Stimulated activated naive CD4-positive, alpha-beta T cell treated with Interleukin-2 at 50 U/mL for 16 hours (primary cell): Measurements from ENCODE around the gene CHD8.

ENCODE experiments used
- DNase-seq: peaks from one replicate; lab custom pipeline; 2025; lab: John Stamatoyannopoulos, UW

The CHD8 gene

DNA sequence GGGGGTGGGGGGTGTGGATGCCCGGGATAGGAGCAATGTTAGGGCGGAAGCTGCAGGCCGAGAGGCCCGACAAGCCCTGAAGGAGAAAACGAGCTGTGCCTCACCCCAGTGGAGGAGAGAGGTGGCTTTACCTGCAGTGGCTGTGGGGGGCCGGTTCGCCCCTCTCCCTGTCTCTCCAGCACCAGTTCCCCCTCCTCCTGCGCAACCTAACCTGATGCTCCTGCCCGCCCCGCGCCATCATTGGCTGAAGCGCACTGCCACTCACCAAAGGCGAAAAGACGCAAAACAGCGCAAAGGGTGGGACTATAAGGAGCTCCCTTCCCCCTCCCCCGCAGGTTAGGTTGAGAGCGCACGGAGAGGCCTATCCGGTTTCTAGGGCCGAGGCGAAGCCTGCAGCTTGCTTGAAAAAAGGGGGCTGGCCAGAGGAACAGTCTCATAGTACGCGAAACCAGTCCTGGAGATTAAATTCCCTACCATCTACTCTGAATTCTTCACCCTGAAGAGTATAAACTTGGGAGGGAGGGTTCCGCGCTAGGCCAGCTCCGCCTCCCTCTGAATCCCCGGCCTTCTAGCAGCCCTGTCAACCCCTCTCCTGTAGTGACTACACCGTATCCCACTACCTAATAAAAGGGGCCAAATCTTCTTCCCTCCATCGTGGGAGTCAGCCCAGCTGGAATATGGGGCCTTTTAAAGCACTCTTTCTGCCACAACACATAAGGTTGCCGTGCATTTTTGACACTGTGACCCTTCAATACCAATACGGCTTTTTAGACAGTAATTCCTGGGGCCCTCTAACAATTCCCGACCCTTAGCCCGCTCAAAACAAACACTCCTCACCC lies 18.6 kb downstream of the CHD8 start:
- DNase-seq, result peak; percentile 99

DNA sequence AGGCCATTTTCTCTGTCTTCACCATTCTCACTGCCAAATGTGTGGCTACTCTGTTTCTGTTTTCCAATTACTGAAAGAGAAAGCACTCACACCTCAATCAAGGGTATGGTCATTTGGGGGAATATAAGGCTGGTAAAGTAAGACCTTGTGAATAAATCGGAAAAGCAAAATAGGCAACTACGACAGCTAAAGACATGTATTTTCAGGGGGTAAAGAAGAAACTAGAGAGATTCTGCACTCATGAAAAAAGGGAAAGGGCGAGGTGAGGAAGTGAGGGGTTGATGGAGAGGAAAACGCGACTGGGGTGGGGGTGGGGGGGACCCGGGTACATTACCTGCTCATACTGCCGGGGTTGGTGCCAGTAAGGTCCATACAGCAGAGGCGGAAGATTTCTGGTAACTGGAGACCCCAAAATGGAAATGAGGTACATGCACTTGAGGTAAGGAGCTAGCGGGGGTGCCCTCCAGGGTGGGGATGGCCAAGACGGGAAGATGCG lies 19.3 kb downstream of the CHD8 start:
- DNase-seq, result peak; percentile 41

DNA sequence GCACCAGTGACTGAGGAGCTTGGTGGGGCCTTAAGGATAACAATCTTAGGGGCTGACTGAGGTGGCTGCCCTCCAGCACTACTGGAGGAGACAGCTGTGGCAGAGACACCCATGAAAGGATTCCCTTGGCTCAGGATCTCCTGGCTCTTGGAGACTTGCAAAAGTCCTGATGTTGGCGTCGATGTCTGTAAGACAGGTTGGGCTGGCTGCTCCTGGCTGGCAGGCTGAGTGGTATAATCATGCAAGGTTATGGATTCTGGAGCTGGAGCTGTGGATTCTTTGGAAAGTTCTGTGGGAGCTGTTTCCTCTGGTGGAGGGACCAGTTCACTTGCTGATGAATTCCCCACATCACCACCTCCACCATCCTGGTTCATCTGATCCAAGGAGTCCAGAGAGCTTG lies 24.8 kb downstream of the CHD8 start:
- DNase-seq, result no peak

DNA sequence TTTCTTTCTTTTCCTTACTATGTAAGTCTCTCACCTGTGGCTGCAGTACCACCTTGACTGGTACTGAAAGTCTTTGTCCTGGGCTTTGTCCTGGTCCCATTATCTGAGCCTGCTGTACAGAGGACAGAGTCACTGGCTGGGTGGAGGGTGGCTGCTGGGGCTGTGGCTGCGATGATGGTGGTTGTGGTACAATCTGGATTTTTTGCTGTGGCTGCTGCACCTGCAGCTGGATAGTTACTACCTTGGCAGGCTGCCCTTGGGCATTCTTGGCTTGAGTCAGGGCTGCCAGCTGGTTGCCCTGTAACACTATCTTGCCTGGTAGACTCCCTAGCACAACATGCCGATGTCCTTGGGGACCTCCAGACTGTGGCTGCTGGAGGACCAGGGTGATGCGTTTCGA lies 27.0 kb downstream of the CHD8 start:
- DNase-seq, result no peak

DNA sequence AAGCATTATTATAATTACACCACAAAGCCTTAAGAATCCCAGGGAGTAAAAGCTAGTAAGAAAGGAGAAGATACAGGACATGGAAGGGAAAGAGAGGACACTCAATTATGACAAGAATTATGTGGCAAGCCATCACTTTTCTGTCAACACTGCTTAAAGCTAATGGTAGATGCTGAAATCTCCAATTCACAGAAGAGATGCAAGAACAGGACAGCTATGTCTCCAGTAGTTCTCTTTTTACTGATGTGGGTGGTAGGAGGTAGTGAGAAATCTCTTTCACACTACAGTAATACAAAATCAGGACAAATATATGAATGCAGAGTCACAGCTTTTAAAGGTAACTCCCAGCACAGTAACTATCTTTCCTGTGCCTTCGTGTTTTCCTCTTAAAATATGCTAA lies 29.2 kb downstream of the CHD8 start:
- DNase-seq, result no peak

DNA sequence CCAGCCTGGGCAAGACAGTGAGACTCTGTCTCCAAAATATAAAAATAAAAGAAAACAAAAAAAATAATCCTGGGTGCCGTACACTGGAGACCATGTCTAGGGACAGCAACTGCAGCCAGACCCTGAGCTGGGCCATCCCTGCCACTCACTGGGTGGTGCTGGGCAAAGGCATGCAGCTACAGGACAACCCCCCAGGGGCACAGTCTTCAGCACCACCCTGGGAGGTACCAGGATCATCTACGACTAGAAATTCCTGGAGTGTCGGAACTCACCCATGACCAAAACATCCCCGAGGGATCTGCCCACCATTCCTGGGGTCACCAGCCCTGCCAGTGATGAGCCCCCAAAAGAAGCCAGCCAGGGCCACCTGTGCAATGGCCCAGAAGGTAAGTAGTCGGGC lies 36.4 kb downstream of the CHD8 start:
- DNase-seq, result no peak

DNA sequence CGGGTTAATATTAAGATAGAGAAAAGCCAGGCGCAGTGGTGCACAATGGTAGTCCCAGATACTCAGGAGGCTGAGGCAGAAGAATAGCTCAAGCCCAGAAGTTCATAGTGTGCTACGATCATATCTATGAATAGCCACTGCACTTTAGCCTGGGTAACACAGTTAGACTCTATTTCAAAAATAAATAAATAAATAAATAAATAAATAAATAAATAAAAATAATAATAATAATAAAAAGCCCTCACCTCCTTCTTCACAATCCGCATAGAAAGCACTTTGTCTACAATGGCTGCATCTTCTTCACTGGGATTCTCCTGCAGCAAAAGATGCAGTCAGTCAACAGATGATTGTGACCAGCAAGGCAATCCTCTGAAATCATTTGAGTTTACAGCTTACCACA lies 40.6 kb downstream of the CHD8 start:
- no peak for DNase-seq

DNA sequence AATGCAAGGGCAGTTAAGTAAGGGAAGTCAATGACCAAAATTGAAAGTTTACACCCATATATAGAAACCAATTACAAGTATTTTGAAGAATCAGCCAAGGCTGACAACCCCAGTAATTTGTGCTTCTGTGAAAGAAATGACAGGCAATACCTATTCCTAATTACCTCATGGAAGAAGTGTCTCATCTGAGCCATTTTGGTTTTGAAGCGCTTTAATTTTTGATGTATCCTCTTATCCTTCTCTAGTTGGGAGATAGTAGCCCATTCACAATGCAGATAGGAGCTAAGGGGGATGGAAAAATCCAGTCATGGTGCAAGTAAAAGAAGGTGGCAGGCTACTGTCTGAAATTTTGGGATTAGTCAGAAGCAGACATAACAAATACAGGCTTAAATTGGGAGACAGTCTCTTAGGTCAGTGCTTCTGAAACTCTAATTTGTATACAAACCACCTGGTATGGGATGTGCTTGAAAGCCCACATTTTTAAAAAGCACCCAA lies 41.7 kb downstream of the CHD8 start:
- no peak for DNase-seq

DNA sequence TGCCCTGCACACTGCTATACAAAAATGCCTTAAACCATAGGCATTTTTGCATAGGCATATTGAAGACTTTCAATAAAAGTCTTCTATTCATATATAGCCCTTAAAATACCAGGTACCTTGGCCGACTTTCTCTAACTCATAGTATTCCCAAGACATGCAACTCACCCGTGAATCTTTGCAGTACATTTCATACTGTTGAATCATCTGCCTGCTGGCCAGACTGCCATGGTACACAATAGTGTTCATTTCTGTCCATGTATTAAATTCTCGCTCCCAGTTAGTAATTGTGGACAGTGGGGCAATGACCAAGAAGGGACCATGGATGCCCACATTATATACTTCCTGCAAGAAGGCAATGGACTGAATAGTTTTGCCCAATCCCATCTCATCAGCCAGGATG lies 47.8 kb downstream of the CHD8 start:
- DNase-seq, result no peak

DNA sequence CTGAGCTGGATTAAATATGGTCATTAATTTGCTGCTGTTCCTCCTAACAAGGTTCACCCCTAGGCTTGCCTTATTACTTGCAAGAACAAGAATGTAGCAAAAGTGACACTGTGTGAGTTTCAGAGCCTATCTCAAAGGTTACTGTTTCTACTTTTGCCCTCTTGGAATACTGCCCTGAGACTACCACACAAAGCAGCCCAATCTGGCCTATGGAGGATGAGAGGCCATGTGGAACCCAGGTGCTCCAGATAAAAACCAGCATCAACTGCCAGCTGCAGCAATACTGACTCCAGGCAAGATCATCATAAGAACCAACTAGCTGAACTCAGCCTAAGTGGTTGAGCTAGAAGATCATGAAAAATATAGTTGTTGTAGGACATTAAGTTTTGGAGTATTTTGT lies 49.7 kb downstream of the CHD8 start:
- DNase-seq, result no peak

DNA sequence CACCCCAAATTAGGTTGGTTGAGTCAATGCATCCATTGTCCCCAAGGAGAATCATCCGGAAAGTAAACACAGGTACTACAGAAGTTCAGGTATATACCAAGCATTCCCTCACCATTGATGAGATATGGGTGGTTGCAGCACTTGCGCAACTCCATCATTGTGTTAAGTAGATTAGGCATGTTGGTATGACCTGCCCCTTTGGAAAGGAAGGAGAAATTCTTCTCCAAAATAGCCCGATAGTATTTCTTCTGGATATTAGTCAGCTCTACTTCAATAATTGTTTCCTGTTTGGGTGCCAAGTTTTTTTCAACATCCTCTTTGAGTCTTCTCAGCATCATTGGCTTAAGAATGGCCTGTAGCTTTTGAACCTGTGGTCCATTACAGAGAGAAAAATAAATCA lies 50.8 kb downstream of the CHD8 start:
- DNase-seq, result no peak

DNA sequence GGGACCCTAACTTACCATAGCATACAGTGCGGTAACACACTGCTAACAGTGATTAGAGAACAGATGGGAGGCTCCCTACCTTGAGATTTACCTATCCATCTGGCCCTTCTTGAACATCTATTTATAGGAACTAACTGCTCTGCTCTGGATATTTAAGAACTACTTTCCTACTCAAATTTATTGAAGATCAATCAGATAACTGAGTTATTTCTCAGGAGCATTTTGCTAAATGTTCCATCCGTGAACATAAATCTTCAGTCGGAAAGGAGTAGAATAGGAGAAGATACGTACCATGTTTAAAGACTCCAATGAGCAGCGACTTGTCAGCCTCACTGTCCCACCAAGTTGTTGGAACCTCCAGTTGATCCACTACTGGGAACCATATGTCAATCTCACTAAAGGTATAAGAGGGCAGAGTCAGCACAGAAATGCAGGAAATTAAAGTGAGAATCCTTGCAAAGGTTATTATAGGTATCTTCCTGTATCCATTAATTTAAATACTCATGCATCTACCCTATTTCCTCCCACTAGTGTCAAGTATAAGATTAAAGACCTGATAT lies 56.5 kb downstream of the CHD8 start:
- DNase-seq, result no peak

DNA sequence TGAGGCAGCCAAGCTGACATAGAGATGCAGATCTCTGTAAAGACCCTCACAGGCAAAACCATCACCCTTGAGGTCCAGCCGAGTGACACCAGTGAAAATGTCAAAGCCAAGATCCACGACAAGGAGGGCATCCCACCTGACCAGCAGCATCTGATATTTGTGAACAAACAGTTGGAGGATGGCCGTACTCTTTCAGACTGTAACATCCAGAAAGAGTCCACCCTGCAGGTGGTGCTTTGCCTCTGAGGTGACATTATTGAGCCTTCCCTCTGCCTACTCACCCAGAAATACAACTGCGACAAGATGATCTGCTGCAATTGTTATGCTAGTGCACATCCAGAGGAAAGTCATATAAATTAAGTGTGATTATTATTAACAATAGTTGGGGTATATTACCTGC lies 57.0 kb downstream of the CHD8 start:
- no peak for DNase-seq

DNA sequence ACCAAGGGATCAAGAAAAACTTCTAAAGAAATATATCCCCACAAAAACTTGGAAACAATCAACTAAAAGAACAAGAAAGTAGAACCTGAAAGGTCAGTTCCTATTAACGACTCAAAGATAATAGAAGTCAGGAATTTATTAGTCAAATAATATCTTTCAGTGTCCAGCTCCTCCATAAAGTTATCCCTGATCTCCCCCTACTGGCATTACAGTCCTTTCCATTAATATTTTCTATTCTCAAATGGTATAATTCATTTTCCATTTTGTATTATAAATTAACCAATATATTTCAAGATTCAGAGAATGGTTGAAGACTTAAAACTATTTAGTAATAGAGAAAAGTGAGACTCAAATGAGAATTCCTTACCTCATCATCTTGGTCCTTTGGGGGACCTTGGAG lies 60.5 kb downstream of the CHD8 start:
- no peak for DNase-seq

DNA sequence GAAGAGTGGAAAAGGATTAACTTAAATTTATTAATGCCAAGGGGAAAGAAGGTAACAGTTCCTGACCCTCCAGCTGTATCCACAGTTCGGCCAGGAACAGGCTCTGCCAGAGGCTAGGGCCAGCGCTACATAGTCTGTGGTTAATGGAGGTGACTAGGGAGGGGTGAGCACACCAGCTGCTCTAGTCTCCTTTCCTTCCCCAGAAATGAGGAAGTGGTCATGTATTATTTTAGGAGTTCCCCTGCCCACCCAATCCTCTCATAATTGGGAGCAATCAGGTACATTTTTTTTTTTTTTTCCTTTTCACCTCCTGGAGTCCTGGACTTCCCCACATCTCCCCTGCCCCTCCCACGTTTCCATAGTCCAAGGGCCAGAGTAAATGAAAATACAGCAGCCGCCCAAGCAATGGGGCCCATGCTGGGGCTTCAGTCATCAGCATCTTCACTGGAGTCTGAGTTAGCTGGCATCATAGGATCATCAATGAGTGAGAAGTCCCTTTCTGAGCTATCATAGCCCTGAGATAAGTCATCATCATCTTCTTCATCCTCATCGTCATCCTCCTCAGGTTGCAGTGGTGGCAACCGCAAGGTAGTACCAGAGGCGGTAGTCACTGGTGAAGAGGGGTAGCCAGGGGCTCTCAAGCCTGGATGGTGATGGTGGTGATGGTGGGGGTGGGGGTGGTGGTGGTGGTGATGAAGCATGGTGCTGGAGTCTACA lies 70.6 kb downstream of the CHD8 start:
- DNase-seq, result no peak

DNA sequence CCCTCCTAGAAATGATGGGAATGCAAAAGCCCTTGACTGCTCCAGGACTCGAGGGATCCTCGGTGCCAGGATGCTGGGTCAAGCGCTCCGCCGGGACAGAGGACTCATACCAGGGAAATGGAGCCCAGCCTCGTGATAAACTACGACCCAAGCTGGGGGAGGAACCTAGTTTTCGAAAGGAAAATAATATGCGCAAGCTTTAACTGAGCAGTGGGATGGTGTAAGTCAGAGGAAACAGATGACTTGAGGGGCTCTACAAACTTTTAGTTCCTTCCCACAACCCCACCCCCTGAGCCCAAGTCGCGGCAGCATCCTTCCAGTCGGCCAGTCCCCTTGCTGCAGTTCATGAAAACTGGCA lies 71.5 kb downstream of the CHD8 start:
- peak; percentile 68 for DNase-seq

DNA sequence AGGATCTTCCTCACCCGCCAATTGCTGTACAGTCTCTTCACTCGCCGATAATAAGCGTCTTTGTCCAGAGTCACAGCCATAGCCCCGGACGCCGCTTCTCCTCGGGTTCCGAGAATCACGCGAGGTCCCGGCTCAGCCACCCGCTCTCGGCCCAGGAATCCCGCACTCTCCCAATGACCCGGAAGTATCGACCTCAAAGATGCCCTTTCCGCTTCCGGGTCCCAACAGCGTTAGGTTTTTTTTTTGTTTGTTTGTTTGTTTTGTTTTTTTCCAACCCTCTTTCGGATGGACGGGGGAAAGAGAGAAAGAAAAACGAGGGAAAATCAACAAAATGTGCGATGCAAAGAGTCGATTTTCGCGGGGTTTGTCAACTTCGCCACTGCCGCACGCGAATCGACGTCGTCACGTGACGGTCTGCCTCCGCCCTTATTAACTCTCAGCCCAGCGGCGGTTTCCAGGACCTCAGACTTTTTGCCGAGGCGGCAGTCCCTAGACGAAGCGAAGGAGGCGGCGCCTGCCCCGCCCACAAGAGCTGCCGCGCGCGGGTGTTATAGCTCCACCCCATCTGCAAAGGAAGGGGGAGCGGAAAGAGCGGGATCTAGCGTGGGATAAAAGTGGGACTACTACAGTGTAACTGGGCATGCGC lies 72.0 kb downstream of the CHD8 start, which contains the start of gene SUPT16H:
SUPT16H (minus strand) TSS at position 172 of the 646 bp plus-strand sequence; CDS start at position 80, 92 bp downstream.
- DNase-seq, result peak; percentile 96

DNA sequence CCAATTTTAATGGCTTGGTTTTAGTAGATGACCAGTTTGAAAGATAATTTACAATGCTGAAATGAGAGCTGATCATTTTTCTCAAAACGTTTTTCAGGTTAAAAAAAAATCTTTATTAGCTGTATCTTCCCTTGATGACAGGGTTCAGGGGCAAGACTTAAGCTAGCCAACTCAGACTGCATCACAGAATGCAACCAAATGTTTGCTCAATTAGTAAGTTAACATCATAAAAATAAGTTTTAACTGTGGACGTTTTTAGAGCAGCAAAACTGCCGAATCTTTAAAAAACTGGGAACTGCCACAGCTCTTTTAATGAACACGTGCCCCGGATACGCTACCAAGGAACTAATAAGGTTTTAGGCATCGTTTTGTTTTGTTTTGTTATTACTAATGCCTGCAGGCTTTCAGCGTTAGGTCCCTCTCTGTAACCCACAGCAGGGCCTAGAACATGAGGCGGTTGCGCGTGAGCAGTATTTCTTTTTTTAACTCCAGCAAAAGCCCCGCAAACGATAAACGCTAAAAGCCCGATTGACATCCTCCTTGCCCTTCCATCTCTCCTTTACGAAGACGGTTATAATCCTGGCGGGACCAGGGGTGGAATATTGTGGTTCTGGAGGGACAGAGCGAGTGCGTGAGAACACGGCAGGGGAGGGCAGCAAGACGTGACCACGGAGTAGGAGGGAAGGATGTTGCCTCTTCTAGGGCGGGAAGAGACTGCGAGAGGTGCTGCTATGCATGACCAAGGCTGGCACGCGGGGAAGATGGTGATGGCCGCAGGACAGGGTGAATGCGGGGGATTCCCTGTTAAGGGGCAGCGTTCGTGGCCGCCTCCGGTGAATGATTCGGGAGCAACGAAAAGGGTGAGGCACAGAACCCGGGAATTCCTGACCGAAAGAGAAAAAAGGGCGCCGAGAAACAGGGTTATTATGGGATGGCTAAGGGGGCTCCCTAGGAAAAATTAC lies 72.8 kb downstream of the CHD8 start:
- DNase-seq, result peak; percentile 50

DNA sequence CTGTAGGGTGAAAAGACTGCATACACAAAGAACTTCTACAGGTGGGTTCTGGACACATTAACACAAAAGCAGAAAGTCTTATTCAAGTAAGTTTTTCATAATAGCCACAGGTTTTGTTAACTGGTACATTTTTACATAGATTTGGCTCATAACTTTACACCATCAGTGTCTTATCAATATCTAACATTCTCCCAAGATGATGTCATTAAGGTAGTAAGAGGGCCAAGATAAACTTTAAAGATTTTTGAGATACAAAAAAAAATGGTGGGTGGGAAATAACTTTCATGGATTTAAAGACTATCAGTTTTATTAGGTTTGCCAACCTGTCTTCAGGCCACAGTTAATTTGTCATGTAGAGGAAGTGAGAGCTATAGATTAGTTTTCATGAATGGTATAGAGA lies 73.8 kb downstream of the CHD8 start:
- no peak for DNase-seq

DNA sequence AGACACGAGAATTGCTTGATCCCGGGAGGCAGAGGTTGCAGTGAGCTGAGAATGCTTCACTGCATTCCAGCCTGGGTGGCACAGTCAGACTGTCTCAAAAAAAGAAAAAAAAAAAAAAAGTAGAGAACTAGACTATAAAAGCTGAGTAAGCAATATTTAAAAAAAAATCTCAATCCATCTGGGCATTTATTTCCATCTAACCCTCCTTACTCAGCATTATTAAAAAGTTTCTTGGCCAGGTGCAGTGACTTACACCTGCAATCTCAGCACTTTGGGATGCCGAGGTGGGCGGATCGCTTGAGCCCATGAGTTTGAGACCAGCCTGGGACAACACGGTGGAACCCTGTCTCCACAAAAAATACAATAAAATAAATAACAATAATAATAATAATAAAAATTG lies 76.6 kb downstream of the CHD8 start:
- DNase-seq, result no peak

DNA sequence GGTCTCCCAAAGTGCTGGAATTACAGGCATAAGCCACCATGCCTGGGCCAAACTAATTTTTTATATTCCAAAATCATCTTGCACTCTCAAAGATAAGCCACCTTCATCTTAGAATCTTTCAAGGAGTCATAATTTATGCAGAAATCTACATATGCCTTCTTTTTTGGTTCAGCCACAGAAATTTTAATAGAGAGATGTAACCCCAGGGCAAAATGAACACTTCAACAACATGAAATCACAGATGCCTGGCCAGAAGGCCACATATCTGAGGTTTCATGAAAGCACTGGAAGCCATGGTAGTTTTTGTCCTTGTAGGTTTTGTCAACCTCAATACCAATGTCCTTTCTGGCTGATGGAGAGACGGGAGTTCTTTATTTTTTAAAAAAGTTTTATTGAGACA lies 81.9 kb downstream of the CHD8 start:
- no peak for DNase-seq
